MM.1S (cell line): Measurements from ENCODE around the gene FEZF1.

Source experiments
- DNase-seq: peaks from one replicate; pipeline ENCODE4 v3.0.0-alpha.2; 2015
- H2AFZ ChIP-seq: fragments of 300-600 bp; sonication (generic); 2 replicates; pipeline ENCODE4 v1.6.0; 2016; ENCODE audit warnings: antibody characterized with exemption, low read length
- H3F3A ChIP-seq: fragments of 300-600 bp; sonication (generic); 2 replicates; pipeline ENCODE4 v1.6.1; 2016; ENCODE audit warnings: mild to moderate bottlenecking, antibody characterized with exemption, low read length, moderate library complexity, mixed read lengths; ENCODE audit not compliant: insufficient read depth
- H3K27ac ChIP-seq: fragments of 300-600 bp; sonication (generic); 2 replicates; pipeline ENCODE4 v1.5.1; 2016; ENCODE audit warnings: mild to moderate bottlenecking, low read length
- H3K27me3 ChIP-seq: fragments of 300-600 bp; sonication (generic); replicated peaks from 2 replicates; pipeline ENCODE4 v1.6.0; 2016; ENCODE audit warnings: low read length; ENCODE audit not compliant: insufficient read depth
- H3K36me3 ChIP-seq: fragments of 300-600 bp; sonication (generic); replicated peaks from 2 replicates; pipeline ENCODE4 v1.6.1; 2016; ENCODE audit warnings: mild to moderate bottlenecking, low read length, mixed read lengths; ENCODE audit not compliant: insufficient read depth
- H3K4me1 ChIP-seq: fragments of 300-600 bp; sonication (generic); 2 replicates; pipeline ENCODE4 v1.6.1; 2016; ENCODE audit warnings: low read length, mixed read lengths
- H3K4me2 ChIP-seq: fragments of 300-600 bp; sonication (generic); 2 replicates; pipeline ENCODE4 v1.6.0; 2016; ENCODE audit warnings: low read depth, low read length
- H3K4me3 ChIP-seq: fragments of 300-600 bp; sonication (generic); 2 replicates; pipeline ENCODE4 v1.5.1; 2016; ENCODE audit warnings: low read length, mixed read lengths
- H3K79me2 ChIP-seq: fragments of 300-600 bp; sonication (generic); 2 replicates; pipeline ENCODE4 v1.6.1; 2016; ENCODE audit warnings: mixed run types, low read length, mixed read lengths
- H3K9ac ChIP-seq: fragments of 300-600 bp; sonication (generic); 2 replicates; pipeline ENCODE4 v1.6.1; 2016; ENCODE audit warnings: low read length, mixed read lengths
- H3K9me2 ChIP-seq: fragments of 300-600 bp; sonication (generic); replicated peaks from 2 replicates; pipeline ENCODE4 v1.6.1; 2016; ENCODE audit warnings: mild to moderate bottlenecking, low read length, mixed read lengths; ENCODE audit not compliant: insufficient read depth
- H3K9me3 ChIP-seq: fragments of 300-600 bp; sonication (generic); replicated peaks from 2 replicates; pipeline ENCODE4 v1.6.1; 2016; ENCODE audit warnings: mild to moderate bottlenecking, low read length, mixed read lengths; ENCODE audit not compliant: insufficient read depth
- H4K20me1 ChIP-seq: fragments of 300-600 bp; sonication (generic); 2 replicates; pipeline ENCODE4 v1.6.1; 2016; ENCODE audit warnings: mild to moderate bottlenecking, low read length, moderate library complexity, mixed read lengths; ENCODE audit not compliant: insufficient read depth
- CTCF ChIP-seq: fragments of 300-600 bp; sonication (generic); IDR thresholded peaks from 2 replicates; pipeline ENCODE4 v1.5.1; 2016; ENCODE audit warnings: antibody characterized with exemption, low read length, mixed read lengths
- EZH2 ChIP-seq: fragments of 300-600 bp; sonication (generic); optimal IDR thresholded peaks from 2 replicates; pipeline ENCODE3; 2017; ENCODE audit warnings: low read depth, mild to moderate bottlenecking, antibody characterized with exemption, low read length, mixed read lengths
- EZH2phosphoT487 ChIP-seq: fragments of 300-600 bp; sonication (generic); IDR thresholded peaks from 2 replicates; pipeline ENCODE4 v1.6.1; 2018; ENCODE audit warnings: antibody characterized with exemption, low read length

FEZF1 gene

GRCh38 chr7:122307228-122307621 is 2.7 kb upstream of the FEZF1 start:
- H3K4me2 ChIP-seq = peak overlapping the region; percentile 63; the same call in 1 of the 2 replicates

GRCh38 chr7:122306320-122307227 is 2.0 kb upstream of the FEZF1 start:
- DNase-seq = peak; percentile 40
- H3K4me3 ChIP-seq = peak overlapping the region; percentile 74
- H3K9me2 ChIP-seq = no peaks in the 10 kb centered on the region
- peak overlapping the region; percentile 87 for H3K9ac ChIP-seq
- H3K4me2 ChIP-seq = peak overlapping the region; percentile 63; the same call in 1 of the 2 replicates
- no peaks in the 10 kb centered on the region for H4K20me1 ChIP-seq
- H2AFZ ChIP-seq = no peak overlapping the region
- H3K9me3 ChIP-seq = no peaks in the 10 kb centered on the region
- H3K36me3 ChIP-seq = peaks cover 9% of the 10 kb centered on the region; the same call in 1 of the 2 replicates
- peaks cover 6% of the 10 kb centered on the region for H3K4me1 ChIP-seq
- peaks cover 31% of the 10 kb centered on the region for H3F3A ChIP-seq
- H3K27ac ChIP-seq = peak overlapping the region; percentile 90
- peaks cover 74% of the 10 kb centered on the region for H3K79me2 ChIP-seq
- H3K27me3 ChIP-seq = no peaks in the 10 kb centered on the region
- TF ChIP-seq EZH2phosphoT487 (no peak), CTCF (no peak), EZH2 (no peak)

More at GRCh38 chr7:122307228-122307621, 2.7 kb upstream of the FEZF1 start:
- Histone ChIP-seq H3K36me3 (peaks cover 6% of the 10 kb centered on the region; the same call in 1 of the 2 replicates), H3K27ac (peak overlapping the region; percentile 90; the same call in 1 of the 2 replicates), H2AFZ (no peak overlapping the region), H4K20me1 (no peaks in the 10 kb centered on the region), H3K27me3 (no peaks in the 10 kb centered on the region), H3K4me3 (peak overlapping the region; percentile 74), H3K9ac (peak overlapping the region; percentile 87), H3K9me2 (no peaks in the 10 kb centered on the region), H3F3A (peaks cover 31% of the 10 kb centered on the region), H3K4me1 (peaks cover 6% of the 10 kb centered on the region), H3K79me2 (peaks cover 80% of the 10 kb centered on the region), H3K9me3 (no peaks in the 10 kb centered on the region)
- peak; percentile 53 for DNase-seq
- TF ChIP-seq EZH2 = no peak
- TF ChIP-seq EZH2phosphoT487 = no peak
- no peak for TF ChIP-seq CTCF

DNA sequence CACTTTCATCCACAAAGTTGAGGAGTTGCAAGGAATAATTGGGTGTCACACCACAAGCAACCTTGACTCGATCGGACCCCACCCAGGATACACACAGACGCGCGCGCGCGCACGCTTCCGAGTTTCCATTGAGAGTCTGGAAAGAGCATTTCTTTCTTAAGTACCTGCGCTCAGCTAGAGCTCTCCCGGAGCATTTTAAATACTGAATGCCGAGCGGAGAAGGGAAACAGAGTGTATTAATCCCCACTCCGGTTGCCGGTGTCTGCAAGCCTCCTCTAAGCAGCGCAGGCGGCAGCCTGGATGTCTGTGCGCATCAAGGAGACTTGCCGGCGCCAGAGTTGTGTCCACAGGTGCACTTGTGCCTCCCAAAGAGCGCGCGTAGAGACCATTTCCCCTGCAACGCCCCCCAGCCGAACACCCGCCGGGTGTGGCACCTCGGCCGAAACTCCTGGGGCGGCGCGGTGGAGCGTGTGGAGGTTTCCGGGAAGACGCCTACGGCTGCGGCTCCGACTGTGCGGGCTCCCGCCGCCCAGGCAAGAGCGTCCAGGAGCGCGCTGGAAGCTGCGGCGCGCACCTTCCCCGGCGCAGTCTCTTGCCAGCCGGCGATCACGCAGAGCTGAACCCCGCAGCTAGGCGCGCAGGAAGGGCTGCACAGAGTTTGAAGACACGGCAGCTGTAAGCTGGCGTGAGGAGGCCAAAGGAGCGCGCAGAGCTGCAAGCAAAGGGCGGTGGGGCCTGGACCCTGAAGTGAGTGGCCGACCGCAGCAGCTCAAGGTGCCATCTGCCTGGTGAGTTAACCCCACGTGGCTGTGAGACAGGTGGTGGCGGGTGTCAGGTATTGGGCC is 1.1 kb upstream of the FEZF1 start:
- H3K9ac ChIP-seq = peak overlapping the region; percentile 87

More for the DNA sequence above, 1.1 kb upstream of the FEZF1 start:
- no peaks in the 10 kb centered on the region for H3K27me3 ChIP-seq
- H3K9me3 ChIP-seq = no peaks in the 10 kb centered on the region
- H2AFZ ChIP-seq = peak overlapping the region; percentile 2; the same call in 1 of the 2 replicates
- TF ChIP-seq EZH2phosphoT487 (no peak), EZH2 (no peak), CTCF (no peak)
- peaks cover 11% of the 10 kb centered on the region; the same call in 1 of the 2 replicates for H3K36me3 ChIP-seq
- no peaks in the 10 kb centered on the region for H3K4me1 ChIP-seq
- peak overlapping the region; percentile 8; the same call in 1 of the 2 replicates for H3K4me2 ChIP-seq
- H3K27ac ChIP-seq = peak overlapping the region; percentile 90
- H3K9me2 ChIP-seq = no peaks in the 10 kb centered on the region
- H3K79me2 ChIP-seq = peaks cover 65% of the 10 kb centered on the region
- peak overlapping the region; percentile 74 for H3K4me3 ChIP-seq
- peaks cover 27% of the 10 kb centered on the region for H3F3A ChIP-seq
- peak; percentile 60 for DNase-seq
- no peaks in the 10 kb centered on the region for H4K20me1 ChIP-seq
